HTR-8/SVneo (cell line): Measurements from ENCODE around the gene RMC1.
"Not testable (repeated sequence)": the region's sequence is repeated elsewhere in the genome, so short reads cannot be mapped to it uniquely, and the experiment has no call there.

Experiments
- DNase-seq: peaks from one replicate; pipeline ENCODE4 v3.0.0; 2011; ENCODE audit warnings: low spot score, mixed read lengths; ENCODE audit not compliant: insufficient read length
- FAIRE-seq: peaks from 2 replicates; lab custom pipeline; 2011; peaks lifted over from hg19 to GRCh38; lab: Jason Lieb, UNC

Gene RMC1

DNA sequence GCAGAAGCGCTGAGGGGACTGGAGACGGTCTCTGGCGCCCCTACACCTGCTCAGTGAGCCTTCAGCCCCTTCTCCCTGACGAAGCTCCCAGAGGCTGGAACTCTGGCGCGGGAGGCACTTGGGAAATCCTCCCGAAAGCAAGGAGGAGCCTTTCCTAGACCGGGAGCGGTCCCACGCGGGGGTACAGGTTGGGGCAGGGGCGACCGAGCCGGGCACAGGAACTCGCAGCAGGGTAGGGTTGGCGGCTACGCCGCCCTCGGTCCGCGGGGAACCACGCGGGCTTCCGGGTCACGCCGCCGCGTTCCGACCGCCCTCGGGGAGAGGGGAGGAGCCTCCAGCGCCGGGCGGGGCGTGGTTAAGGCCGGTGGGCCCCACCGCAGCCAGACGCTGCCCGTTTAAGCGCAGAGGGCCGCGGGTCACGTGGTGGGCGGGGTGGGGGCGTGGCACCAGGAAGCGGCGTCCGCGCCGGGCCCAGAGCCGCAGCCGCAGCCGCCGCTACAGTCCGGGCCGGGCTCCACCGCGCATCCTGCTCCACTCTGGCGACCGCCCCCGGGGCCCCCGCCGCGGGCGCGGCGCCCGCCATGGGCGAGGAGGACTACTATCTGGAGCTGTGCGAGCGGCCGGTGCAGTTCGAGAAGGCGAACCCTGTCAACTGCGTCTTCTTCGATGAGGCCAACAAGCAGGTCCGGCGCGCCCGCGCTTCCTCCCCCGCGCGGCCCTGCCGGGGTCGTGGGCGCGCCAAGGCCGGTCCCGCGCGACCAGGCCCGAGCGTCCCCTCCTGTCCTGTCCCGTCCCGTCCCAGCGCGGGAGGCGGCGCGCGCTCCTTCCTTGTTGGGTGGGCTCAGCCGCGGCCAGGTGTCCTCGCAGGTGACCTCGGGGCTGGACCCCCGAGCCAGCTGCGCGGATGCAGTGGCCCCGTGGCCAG lies at the start of gene RMC1:
TSS of gene RMC1 (plus strand) at position 474 of the 925 bp plus-strand sequence. CDS start at position 582, 108 bp downstream.
- DNase-seq (peak; percentile 75), FAIRE-seq (no peak)

DNA sequence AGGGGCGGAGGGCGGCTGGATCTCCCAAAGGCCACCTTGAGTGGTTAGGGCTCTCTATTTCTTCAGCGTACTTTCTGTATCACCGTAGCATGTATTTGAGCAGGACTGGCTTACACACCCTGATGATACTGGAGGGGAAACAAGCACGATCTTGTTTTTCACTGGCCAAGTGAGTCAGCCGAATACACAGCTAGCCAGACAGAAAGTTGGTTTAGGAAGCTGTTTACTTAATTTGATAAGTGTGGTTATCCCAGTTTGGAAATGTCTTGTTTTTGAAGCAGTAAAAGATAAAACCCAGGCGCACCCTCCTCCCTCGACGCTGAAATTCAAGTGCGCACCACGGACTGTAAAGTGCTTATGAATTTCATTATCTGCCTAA lies 49.6 kb upstream of the RMC1 start:
- no peak for FAIRE-seq
- no peak for DNase-seq

DNA sequence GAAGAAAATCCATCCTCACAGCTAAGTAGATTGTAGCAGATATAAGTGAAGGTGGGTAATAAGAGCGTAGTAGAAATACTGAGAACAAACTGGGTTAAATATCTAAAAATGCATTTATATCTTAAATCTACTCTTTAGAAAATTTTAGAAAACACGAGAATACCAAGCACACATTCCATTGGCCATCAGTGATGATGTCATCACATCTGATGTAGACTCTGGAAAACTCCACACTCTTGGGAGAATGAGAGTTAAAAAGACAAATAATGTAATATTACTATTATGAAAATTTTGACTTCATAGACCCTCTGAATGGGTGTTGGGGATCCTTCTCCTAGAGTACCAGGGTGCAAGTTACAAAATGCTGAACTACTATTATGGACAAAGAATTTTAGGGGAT lies 46.5 kb upstream of the RMC1 start:
- FAIRE-seq = no peak
- no peak for DNase-seq

DNA sequence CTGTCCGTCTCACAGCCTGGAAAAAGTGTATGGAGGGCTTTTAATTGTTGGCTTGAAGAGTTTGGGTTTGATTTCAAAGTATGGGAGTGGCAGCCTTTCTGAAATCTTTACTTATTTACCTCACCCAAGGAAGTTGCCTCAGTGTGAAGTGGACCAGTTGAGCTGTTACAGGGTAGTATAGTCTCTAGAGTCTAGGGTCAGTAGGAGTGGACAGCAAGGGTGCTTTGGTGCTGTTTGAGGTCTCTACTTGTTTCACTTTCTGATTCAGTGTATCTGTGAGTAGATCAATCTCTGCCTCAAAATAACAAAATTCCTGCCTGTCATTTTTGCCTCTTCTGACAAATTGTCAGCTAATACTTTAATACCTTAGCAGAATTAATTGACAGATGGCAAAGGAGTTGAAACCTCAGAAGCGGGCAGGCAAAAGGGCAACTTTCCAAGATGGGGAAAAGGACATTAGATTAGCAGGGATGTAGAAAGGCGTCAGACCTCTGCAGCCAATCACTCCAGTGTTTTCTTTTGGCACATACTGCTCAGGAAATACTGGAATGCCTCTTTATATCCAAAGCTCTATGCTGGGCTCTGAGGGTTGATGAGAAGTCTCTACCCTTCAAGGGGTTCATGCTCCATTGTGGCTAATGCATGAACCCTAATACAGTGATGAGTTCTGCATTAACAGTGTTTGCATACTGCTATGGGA lies 44.3 kb upstream of the RMC1 start:
- no peak for FAIRE-seq
- DNase-seq = no peak

DNA sequence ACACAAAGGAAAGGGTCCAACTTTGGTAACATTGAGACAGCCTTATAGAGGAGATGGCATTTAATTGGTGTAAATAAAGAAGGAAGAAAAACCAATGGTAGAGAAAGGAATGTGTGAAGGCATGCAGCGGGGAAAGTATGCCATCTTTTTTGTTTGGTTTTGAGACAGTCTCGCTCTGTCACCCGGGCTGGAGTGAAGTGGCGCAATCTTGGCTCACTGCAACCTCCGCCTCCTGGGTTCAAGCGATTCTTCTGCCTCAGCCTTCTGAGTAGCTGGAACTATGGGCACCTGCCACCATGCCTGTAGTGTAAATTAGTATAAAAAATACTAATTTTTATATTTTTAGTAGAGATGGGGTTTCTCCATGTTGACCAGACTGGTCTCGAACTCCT lies 43.8 kb upstream of the RMC1 start:
- DNase-seq (no peak), FAIRE-seq (no peak)

DNA sequence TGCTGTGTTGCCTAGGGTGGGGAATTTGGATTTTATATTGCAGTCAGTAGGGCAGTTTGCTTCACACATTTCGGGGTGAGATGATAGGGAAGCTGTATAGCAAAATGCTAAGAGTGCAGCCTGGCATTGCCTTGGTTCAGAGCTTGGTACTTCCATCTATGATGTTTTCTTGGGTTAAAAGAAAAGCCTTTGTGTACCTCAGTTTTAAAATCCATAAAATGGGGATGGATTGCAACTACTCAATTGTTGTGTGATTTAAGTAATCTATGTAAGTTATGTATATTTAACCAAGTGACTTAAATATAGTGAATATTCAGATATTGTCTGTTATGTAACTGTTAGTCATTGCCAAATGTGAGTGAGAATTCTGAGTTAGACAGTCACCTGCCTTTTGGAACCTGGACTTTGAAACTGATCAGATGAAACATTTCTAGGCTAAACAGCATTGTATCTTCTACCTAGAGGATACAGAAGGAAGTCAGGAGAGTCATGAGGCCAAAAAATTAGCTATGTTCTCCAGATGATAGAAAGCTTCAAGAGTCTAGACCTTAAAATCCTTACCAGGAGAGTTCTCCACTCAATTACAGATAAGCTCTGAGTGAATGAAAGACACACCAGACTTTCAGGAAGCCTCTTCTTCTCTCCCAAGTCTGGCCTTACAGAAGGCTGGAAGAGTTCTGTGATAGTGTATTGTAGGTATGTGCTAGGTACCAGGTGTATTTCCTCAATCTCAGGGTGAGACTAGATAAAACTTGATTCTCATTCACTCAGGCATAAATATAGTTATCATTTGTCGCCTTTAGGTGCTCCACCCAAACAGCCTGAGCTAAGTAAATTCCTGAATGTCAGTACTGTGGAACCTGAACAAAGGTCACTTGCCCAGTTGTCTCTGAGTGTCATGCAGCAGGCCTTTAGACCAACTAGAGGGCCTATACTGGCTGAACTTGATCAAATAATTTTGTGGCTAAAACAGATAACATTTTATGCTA lies 42.7 kb upstream of the RMC1 start:
- no peak for DNase-seq
- FAIRE-seq = no peak

DNA sequence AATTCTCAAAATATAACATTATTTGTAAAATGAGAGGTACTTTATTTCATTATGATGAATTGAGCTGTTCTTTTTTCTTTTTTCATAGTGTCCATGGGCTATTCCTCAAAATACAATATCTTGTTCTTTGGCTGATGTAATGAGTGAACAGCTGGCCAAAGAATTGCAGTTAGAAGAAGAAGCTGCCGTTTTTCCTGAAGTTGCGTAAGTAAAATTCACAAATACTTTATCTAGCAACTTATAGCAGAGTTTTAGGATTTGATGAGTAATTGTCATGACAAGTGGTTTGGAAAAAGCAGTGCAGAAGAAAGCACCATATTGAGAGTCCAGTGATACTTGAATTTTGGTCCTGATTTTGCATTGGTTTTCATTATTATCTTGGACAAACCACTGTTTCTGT lies 40.4 kb upstream of the RMC1 start:
- FAIRE-seq (no peak), DNase-seq (no peak)

DNA sequence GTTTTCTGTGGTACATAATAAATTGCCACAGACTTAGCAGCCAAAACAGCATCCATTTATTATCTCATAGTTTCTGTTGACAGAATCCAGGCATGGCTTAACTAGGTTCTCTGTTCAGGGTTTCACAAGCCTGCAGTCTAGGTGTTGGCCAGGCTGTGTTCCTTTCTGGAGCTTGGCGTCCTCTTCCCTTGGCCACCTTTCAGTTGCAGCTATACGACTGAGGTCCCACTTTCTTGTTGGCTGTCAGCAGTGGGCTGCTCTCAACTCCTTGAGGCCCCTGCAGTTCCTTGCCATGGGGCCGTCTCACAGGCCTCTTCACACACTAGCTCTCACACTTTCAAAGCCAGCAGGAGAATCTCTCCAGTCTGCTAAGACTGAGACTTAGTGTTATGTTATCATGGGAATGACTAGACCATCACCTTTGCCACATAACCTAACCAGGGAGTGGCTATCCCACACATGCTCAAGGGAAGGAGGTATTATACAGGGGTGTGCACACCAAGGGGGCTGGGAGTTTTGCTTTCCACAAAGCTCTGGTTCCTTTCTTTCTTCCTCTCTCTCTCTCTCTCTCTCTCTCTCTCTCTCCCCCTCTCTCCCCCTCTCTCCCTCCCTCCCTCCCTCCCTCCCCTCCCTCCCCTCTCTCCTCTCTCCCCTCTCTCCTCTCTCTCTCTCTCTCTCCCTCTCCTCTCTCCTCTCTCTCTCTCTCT lies 34.4 kb upstream of the RMC1 start:
- no peak for FAIRE-seq
- no peak for DNase-seq

DNA sequence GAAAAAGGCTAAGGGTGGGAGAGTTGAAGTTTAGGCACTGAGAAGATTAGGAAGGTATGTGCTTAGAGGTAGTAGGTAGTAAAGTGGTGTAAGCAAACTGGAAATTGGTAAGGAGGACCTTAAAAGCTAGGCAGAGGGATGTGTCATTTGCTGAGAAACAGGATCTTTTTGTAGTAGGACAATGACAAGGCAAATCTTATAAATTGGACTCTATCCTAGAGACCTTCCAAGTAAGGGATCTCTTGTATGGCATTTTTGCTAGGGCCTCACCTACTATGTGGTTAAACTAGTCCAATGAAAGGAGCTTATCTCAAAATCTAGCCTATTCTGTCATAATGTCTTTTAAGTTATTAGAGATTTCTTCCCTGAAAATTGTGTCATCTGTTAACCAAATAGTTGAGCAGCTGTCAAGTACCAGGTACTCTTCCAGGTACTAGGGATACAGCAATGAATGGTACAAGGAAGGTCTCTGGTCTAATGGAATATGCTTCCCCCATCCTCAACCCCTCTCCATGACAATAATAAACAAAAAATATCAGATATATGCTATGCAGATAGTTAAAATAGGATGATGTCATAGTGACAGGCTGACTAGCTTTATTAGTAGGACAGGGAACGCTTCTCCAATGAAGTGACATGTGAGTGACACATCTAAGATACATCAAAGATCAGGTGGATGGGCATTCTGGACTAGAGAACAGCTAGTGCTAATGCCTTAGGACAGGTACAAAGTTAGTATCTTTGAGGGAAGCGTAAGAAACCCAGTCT lies 32.5 kb upstream of the RMC1 start:
- FAIRE-seq (no peak), DNase-seq (no peak)

DNA sequence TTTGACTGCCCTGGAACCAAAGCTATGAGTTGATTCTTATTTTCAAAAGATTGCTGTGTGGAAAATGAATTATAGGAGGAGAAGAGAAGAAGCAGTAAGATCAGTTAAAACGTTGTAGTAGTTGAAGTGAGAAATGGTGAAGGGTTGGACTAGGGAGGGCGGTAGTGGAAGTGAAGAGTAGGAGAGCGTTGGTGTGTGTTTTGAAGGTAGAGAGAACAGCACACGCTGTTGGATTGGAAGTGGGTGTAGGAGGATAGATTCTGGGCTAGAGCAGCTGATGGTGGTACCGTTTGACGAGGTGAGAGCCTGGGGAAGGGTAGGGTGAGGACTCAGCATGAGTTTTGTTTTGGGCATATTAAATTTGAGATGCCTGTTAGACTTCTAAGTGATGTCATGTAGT lies 31.8 kb upstream of the RMC1 start:
- DNase-seq (no peak), FAIRE-seq (no peak)

DNA sequence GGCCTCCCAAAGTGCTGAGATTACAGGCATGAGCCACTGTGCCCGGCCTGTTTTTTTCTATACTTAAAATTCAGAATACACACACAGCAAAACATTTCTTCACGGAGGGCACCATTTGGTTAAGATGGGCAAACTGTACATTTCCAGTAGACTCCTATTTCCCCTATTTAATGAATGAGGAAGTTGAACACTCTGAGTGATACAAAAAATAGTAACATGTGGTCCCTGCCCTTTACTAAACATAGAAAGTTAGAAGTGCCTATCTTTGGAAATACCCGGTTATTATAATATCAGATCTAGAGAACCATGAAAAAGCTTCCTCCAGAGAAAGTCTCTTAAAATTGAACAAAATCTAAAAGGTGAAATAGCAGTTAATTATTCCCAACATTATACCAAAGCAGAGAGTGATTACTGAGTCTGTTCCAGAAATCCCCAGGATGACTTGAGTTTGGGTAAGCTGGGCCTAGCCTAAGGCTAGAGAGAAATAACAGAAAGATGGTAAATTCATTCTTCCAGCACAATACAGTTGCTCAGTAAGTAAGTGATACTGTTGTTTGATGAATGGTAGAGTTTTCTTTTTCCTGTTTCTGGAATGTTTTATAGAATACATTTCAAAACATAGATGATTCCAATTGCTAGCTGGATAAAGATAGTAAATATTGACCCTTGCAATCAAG lies 23.3 kb upstream of the RMC1 start:
- FAIRE-seq = no peak
- no peak for DNase-seq

DNA sequence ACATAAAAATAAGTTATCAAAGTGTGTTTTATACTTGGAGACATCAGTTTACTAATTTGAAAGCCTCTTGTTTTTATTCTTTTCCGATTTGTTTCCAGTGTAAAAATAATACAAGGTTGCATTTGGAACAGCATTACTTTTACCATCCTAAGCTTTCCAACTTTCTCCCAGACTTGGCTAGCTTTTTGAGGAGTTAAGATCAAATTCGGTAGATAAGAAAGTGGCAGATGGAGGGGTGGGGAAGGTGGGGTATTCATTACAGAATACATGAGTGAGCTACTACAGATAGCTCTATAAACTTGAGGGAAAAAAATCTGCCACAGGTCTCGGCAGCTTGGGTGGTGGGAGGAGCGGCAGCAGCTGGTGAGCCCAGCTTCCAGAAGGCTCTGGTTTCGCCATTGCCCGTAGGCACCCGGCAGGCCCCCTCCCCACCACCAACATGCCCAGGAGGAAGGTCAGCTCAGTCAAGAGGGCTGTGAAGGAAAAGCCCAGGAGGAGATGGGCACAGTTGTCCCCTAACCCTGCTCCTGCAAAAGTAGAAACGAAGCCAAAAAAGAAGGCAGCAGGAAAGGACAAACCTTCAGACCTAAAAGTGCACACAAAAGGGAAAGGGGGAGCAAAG lies 18.6 kb upstream of the RMC1 start:
- DNase-seq (no peak), FAIRE-seq (no peak)

DNA sequence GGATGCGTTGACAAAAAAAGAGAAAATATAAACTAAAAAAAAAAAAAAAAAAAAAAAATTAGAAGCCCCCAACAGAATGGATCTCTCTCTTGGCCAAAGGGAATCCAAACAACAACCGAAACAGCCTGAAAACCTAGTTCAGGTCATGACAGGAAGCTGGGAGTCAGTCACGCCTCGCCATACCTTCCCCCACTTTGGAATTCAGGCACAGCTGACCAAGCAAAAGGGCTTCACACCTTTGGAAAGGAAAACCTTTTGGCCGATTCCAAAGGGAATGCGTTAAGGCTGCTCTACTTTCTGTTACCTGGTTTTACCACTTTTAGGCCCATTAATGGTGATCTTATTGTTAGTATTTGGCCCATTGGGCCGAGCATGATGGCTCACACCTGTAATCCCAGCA lies 17.9 kb upstream of the RMC1 start:
- FAIRE-seq = no peak
- DNase-seq = no peak

DNA sequence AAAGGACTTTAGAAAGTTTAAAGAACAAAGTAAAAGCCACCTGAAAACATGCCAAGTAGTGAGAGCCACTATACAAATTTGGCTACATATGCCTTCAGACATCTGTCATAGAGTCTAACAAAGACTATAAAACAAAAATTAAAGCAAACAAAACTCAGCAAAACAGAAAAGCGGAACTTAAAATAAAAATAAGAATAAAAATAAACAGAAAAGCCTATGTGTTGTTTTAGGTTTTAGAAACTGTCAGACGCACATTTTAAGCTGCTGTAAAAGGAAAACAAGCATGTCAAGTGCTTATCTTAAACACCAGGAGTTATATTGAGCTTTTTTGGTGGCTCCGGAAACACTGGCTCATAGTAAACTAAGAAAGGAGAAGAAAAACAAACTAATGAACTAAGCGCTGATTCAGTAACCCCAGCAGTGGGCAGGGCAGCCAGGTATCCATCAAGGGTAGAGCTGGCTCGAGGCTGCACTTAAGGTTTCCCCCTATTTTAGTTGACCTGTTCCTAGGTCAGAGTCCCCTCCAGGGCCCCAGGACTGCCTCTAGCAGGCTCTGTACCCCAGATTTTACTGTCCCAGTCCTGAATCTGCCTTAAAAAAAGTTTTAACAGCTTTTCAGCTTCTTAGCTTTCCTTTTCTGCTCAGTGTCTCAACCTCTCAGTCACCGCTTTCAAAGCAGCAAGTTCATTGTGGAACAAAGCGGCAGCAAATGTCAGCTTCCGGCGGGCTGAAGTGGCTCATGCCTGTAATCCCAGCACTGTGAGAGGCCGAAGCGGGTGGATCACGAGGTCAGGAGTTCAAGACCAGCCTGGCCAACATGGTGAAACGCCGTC lies 15.4 kb upstream of the RMC1 start:
- DNase-seq (no peak), FAIRE-seq (no peak)

DNA sequence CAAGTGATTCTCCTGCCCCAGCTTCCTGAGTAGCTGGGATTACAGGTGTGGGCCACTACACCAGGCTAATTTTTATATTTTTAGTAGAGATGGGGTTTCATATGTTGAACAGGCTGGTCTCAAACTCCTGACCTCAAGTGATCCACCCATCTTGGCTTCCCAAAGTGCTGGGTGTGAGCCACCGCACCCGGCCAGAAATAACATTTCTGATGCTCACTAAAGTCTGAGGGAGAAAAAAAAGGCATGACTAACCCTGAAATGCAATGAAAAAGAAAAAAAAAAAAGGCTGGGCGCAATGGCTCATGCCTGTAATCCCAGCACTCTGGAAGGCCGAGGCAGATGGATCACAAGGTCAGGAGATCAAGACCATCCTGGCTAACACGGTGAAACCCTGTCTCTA lies 13.7 kb upstream of the RMC1 start:
- not testable (repeated sequence) for DNase-seq, FAIRE-seq

DNA sequence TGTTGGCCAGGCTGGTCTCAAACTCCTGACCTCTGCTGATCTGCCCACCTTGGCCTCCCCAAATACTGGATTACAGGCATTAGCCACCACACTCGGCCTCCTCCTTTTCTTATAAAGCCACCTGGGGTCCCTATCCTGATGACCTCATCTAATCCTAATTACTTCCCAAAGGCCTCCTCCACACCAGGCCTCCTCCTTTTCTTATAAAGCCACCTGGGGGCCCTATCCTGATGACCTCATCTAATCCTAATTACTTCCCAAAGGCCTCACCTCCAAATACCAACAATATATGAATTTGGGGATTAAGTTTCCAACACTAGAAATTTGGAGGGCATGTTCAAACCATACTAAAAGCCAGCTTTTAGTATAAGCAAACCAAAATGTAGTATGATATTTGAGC lies 9.7 kb upstream of the RMC1 start:
- DNase-seq (no peak), FAIRE-seq (no peak)

DNA sequence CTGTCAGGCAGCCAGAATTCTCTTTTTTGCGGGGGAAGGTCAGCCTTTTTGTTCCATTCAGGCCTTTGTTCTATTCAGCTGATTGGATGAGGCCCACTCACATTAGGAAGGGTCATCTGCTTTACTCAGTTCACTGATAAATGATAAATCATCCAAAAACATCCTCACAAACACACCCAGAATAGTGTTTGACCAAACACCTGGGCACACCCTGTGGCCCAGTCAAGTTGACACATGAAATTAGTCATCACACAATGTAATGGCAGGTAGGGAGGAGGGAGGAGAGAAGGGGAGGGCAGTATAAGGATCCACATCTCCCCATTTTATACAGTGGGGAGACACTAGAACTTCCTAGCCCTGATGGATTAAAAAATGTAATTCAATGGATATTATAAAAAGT lies 8.3 kb upstream of the RMC1 start:
- DNase-seq (no peak), FAIRE-seq (no peak)
